ENCODE results near the gene SIPA1L3.

The SIPA1L3 gene

DNA sequence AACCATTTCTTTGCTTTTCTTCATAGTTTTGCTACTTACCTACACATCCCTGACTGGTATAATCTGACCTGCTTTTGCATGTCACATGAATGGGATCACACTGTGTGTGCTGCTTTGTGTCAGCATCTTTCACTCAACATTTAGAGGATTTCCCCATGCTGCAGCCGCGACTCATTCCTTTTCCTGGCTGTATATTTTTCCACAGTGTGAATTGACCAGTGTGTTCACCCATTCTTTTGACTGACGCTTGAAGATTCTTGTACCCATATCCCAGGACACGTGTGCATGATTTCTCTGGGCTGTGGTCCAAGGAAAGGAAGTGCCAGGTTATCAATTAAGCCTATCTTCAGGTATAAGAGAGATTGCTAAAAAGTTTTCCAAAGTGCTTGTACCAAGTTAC is 198.6 kb downstream of the SIPA1L3 start:
- Mint-ChIP-seq H3K4me1 (peaks cover 7 to 10% of the 10 kb centered on the region in 2 donors), H3K9me3 (no peaks in the 10 kb centered on the region), H3K4me3 (no peak overlapping the region), H3K36me3 (peaks cover 45 to 73% of the 10 kb centered on the region in 2 donors), H3K27ac (no peak overlapping the region), H3K27me3 (no peaks in the 10 kb centered on the region)
- no peak for DNase-seq
- no peak for ATAC-seq (replicated peaks)

DNA sequence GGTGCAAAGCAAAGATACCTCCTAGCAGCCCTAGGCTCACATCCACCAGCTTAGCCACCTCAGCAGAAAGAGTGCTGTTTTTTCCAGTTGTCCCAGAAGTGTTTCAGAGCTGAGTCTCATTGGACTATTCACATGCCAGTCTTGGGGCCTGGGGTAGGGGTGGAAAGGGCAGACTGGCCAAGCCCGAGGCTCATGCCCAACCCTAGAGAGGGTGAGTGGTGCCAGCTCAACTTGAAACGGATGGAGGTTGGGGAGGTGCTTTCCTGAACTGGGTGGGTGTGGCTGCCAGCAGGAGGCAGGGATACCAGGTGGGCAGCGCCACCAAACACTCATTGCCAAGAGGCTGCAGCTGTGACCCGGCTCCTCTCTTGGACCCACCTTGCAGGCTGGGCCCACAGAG is 200.1 kb downstream of the SIPA1L3 start:
- Mint-ChIP-seq H3K9me3 (no peaks in the 10 kb centered on the region), H3K27me3 (no peaks in the 10 kb centered on the region), H3K4me3 (no peak overlapping the region), H3K4me1 (peaks cover 7 to 10% of the 10 kb centered on the region in 2 donors), H3K27ac (peak overlapping the region; percentile 86), H3K36me3 (peaks cover 42 to 73% of the 10 kb centered on the region in 2 donors)
- ATAC-seq (replicated peaks) (peak in 1 of 2 donors; percentile 55), DNase-seq (no peak)

DNA sequence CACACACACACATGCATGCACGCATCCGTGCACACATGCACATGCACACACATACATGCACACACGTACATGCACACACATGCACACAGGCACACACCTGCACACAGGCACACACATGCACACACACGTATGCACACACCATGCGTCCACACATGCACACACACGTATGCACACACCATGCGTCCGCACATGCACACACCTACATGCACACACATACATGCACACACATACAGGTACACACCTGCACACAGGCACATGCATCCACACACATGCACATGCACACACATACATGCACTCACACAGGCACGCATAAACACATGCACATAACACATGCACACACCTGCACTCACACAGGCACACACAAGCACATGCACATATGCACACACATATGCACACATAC is 204.9 kb downstream of the SIPA1L3 start:
- no peak overlapping the region for H3K27ac Mint-ChIP-seq
- no peak overlapping the region for H3K4me3 Mint-ChIP-seq
- ATAC-seq (replicated peaks) (no peak), DNase-seq (no peak)
- H3K9me3 Mint-ChIP-seq = no peaks in the 10 kb centered on the region
- H3K27me3 Mint-ChIP-seq = no peaks in the 10 kb centered on the region
- H3K4me1 Mint-ChIP-seq = peaks cover 14 to 16% of the 10 kb centered on the region in 2 donors
- H3K36me3 Mint-ChIP-seq = peaks cover 32 to 75% of the 10 kb centered on the region in 2 donors

DNA sequence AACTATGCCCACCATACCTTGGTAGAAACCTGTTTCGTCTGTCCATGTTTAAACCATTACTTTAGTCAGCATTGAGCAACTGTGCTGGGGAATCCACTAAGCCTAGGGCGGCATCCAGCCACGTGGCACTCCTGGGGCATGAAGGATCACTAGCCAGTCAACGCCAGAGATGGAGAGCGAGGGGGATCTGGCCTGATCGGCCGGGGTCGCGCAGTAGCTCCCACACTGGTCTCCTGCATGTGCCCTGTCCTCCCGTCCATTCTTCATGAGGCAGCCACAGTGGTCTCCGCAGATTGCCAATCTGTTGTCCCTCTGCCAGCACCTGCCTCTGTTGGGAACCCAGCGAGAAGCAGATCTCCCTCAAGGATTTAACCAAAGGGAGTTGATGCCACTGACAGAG is 207.6 kb downstream of the SIPA1L3 start:
- H3K27me3 Mint-ChIP-seq = no peaks in the 10 kb centered on the region
- H3K4me1 Mint-ChIP-seq = peaks cover 11 to 22% of the 10 kb centered on the region in 2 donors
- ATAC-seq (replicated peaks) = no peak
- no peak overlapping the region for H3K4me3 Mint-ChIP-seq
- H3K36me3 Mint-ChIP-seq = peaks cover 35 to 75% of the 10 kb centered on the region in 2 donors
- DNase-seq = no peak
- H3K9me3 Mint-ChIP-seq = peaks cover 0 to 1% of the 10 kb centered on the region in 2 donors
- peak overlapping the region; percentile 82 for H3K27ac Mint-ChIP-seq

DNA sequence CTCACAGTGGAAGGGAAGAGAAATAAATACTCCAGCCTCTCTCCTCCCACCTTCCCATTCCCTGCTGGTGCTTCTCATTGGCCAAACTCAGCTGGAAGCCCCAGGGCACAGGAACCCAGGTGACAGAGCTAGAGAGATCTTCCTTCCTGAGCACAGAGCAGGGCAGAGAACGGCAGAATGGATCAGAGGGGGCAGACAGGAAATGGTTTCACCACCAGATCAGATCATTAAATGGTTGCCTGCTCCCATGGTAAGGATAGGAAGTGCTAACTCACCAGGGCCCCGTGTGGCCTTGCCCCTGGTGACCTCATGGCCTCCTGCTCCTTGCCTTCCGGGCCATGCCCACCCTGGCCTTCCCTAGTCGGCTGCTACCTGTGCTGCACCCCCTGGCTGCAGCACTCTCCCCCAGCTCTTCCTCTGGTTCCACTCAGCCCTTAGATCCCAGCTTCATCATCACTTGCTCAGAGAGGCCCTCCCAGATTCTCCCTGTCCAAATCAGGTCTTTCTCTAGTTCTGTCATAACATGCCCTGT is 208.3 kb downstream of the SIPA1L3 start:
- no peak for DNase-seq
- Mint-ChIP-seq H3K27me3 (no peaks in the 10 kb centered on the region), H3K27ac (peak overlapping the region; percentile 82), H3K4me1 (peaks cover 11 to 22% of the 10 kb centered on the region in 2 donors), H3K4me3 (no peak overlapping the region), H3K36me3 (peaks cover 38 to 77% of the 10 kb centered on the region in 2 donors), H3K9me3 (peaks cover 0 to 1% of the 10 kb centered on the region in 2 donors)
- no peak for ATAC-seq (replicated peaks)

DNA sequence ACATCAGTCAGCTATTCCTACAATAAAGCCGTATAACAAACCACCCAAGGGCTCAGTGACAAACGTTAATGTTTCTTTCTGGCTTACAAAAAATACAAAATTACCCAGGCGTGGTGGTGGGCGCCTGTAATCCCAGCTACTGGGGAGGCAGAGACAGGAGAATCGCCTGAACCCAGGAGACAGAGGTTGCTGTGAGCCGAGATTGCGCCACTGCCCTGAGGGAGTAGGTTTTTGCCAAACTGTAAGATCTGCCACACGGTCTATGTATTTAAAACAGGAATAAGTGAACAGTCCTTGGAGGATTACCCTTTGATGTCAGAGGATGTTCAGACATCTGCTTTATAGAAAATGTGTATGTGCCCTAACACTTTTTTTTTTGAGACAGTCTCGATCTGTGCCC is 211.2 kb downstream of the SIPA1L3 start:
- H3K36me3 Mint-ChIP-seq = peaks cover 43 to 69% of the 10 kb centered on the region in 2 donors

DNA sequence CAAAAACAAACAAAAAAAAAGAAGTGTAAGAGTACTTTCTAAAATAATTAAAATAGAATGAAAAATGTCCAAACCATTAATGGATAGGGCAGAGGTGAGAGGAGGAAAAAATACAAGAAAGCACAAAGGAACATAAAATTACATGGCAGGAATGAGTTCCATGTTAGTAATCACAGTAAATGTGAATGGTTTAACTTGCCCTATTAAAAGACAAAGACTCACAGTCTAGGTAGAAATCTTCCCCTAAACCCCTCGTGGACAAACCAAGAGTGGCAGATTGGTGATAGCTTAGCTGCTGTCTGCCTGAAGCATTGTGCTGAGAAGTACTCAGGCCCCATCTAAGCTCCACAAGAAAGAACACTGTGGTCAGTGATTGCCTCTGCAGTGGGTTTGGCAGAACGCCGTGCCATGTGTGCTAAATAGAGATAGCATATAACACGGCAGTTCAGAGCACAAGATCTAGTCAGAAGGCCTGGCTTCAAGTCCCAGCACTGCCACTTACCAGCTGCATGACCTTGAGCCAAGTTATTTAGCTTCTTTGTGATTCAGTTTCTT is 213.5 kb downstream of the SIPA1L3 start:
- Mint-ChIP-seq H3K4me1 (peaks cover 2 to 9% of the 10 kb centered on the region in 2 donors), H3K9me3 (peaks cover 0 to 7% of the 10 kb centered on the region in 2 donors), H3K4me3 (no peak overlapping the region), H3K27me3 (no peaks in the 10 kb centered on the region), H3K27ac (peak overlapping the region; percentile 82), H3K36me3 (peaks cover 46 to 61% of the 10 kb centered on the region in 2 donors)
- ATAC-seq (replicated peaks) (no peak), DNase-seq (no peak)

More for the DNA sequence above, 211.2 kb downstream of the SIPA1L3 start:
- ATAC-seq (replicated peaks) (no peak), DNase-seq (no peak)
- Mint-ChIP-seq H3K4me3 (no peak overlapping the region), H3K27me3 (no peaks in the 10 kb centered on the region), H3K27ac (peak overlapping the region; percentile 60), H3K4me1 (peaks cover 11 to 22% of the 10 kb centered on the region in 2 donors), H3K9me3 (peaks cover 0 to 7% of the 10 kb centered on the region in 2 donors)

DNA sequence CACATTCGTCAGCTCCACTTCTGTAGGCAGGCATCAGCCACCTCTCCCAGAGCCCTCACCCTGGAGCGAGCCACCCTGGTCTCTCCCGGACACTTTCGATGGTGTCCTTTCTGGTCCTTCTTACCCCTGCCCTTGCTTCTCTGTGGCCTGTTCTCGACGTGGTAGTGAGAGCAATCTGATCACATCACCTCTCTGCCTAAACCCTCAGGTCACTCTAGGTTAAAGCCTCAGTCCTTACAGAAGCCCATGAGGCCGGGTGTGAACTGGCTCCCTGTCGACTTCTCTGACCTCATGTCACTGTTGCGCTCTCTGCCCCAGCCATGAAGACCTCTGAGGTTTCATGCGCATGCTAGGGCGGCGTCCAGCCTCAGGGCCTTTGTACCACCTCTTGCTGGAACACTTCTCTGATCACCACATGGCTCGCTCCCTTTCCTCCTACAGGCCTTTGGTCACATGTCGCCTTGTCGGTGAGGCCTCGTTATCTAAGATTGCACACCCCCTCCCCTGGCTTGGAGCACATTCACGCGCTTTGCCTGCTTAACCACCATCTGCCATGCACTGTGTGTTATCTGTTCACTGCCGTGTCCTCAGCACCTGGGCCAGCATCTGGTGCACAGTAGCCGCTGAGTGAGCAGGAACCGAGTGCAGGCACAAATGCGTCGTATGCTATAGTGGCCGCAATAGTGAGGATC is 215.5 kb downstream of the SIPA1L3 start:
- Mint-ChIP-seq H3K9me3 (peaks cover 0 to 7% of the 10 kb centered on the region in 2 donors), H3K4me3 (no peak overlapping the region), H3K27me3 (no peaks in the 10 kb centered on the region), H3K4me1 (peaks cover 0 to 2% of the 10 kb centered on the region in 2 donors), H3K27ac (no peak overlapping the region), H3K36me3 (peaks cover 46 to 57% of the 10 kb centered on the region in 2 donors)
- ATAC-seq (replicated peaks) (no peak), DNase-seq (no peak)

DNA sequence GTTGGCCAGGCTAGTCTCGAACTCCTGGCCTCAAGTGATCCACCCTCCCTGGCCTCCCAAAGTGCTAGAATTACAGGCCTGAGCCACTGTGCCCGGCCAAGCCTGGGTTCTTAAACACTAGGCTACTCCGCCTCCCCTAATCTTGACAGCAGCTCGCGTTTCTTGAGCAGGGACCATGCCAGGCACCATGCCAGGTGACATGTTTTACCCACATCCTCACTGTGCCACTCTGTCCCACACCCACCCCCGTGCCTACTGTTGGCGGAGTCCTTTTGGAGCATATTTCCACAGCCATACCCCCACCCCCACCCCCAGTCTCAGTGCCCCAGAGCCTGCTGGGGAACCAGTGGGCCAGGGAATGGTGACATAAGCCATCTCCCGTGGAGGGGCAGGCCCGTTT is 218.2 kb downstream of the SIPA1L3 start:
- Mint-ChIP-seq H3K4me1 (no peaks in the 10 kb centered on the region), H3K9me3 (peaks cover 0 to 5% of the 10 kb centered on the region in 2 donors), H3K27me3 (no peaks in the 10 kb centered on the region), H3K36me3 (peaks cover 31 to 46% of the 10 kb centered on the region in 2 donors), H3K27ac (peak overlapping the region; percentile 31), H3K4me3 (no peak overlapping the region)
- ATAC-seq (replicated peaks) = no peak
- DNase-seq = no peak

DNA sequence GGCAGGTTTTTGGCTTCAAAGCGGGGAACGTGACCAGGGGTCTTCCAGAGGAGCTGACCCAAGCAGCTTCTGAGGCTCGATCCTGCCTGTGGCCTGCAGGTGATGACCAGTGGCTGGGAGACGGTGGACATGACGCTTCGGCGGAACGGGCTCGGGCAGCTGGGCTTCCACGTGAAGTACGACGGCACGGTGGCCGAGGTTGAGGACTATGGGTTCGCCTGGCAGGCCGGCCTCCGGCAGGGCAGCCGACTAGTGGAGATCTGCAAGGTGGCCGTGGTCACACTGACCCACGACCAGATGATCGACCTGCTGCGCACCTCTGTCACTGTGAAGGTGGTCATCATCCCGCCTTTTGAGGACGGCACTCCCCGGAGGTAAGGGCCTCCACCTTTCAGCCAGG is 223.4 kb downstream of the SIPA1L3 start:
- Mint-ChIP-seq H3K9me3 (no peaks in the 10 kb centered on the region), H3K27ac (no peak overlapping the region), H3K4me1 (peaks cover 3 to 5% of the 10 kb centered on the region in 2 donors)

DNA sequence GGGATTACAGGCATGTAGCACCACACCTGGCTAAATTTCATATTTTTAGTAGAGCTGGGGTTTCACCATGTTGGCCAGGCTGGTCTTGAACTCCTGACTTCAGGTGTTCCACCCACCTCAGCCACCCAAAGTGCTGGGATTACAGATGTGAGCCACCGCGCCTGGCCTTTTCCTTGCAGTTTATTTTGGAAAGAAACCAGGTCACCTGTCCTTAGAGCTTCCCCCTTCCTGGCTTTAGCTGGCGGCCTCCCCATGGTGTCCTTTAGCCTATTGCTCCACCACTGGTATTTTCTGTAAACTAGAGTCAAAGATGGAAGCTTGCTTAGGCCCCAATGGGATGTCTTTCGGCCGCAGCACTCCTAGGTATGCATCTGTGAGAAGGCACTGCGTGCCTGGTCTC is 225.8 kb downstream of the SIPA1L3 start:
- no peaks in the 10 kb centered on the region for H3K27me3 Mint-ChIP-seq
- H3K9me3 Mint-ChIP-seq = no peaks in the 10 kb centered on the region
- H3K4me1 Mint-ChIP-seq = peaks cover 3 to 7% of the 10 kb centered on the region in 2 donors
- ATAC-seq (replicated peaks) (no peak), DNase-seq (no peak)
- no peak overlapping the region for H3K4me3 Mint-ChIP-seq
- peaks cover 32 to 44% of the 10 kb centered on the region in 2 donors for H3K36me3 Mint-ChIP-seq
- H3K27ac Mint-ChIP-seq = no peak overlapping the region

More for the DNA sequence above, 223.4 kb downstream of the SIPA1L3 start:
- Mint-ChIP-seq H3K4me3 (no peak overlapping the region), H3K27me3 (no peaks in the 10 kb centered on the region), H3K36me3 (peaks cover 33 to 52% of the 10 kb centered on the region in 2 donors)
- DNase-seq = no peak
- no peak for ATAC-seq (replicated peaks)

DNA sequence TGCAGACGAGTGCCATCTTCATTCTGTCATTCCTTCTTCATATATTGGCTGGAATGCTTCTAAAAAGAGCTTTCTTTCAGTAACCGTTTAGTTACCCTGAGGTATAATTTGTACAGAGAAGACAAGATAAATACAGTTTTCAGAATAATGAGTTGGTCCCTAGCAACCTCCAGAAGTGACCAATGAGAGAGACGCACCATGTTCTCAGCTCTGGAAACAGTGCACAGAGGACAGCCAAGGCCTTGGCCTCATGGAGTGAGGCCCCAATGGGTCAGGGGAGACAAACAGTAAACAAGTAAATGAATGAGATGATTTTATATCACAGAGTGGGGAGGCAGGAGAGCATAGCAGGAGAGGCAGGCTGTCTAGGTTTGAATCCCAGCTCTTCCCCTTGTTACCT is 226.3 kb downstream of the SIPA1L3 start:
- ATAC-seq (replicated peaks) = no peak
- Mint-ChIP-seq H3K36me3 (peaks cover 34 to 44% of the 10 kb centered on the region in 2 donors), H3K4me1 (peaks cover 3 to 7% of the 10 kb centered on the region in 2 donors), H3K9me3 (no peaks in the 10 kb centered on the region), H3K27me3 (no peaks in the 10 kb centered on the region), H3K27ac (peak overlapping the region; percentile 49), H3K4me3 (no peak overlapping the region)
- DNase-seq = no peak

DNA sequence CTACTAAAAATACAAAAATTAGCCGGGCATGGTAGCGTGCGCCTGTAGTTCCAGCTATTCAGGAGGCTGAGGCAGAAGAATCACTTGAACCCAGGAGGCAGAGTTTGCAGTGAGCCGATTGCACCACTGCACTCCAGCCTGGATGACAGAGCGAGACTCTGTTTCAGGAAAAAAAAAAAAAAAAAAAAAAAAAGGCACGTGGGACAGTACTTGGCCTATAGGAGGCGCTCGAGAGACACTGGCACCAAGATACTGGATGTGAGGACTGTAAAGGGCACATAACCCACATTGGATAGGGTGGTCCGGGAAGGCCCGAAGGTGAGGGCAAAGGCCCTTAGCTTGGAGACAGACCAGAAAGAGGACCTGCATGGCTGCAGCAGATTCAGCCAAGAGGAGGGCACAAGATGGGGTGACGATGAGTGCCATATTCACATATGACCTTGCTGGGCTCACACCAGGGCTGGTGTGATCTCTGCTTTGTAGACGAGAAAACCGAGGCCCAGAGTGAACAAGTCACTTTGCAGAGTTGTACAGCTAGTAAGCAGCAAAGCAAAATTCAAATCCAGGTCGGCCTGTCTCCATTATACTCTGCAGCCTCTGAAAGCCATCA is 227.6 kb downstream of the SIPA1L3 start:
- Mint-ChIP-seq H3K27me3 (no peaks in the 10 kb centered on the region), H3K36me3 (peaks cover 39 to 47% of the 10 kb centered on the region in 2 donors), H3K9me3 (no peaks in the 10 kb centered on the region), H3K4me3 (no peak overlapping the region), H3K27ac (no peak overlapping the region), H3K4me1 (peaks cover 3 to 7% of the 10 kb centered on the region in 2 donors)
- peak; percentile 27 to 57 for ATAC-seq (replicated peaks)
- no peak for DNase-seq

DNA sequence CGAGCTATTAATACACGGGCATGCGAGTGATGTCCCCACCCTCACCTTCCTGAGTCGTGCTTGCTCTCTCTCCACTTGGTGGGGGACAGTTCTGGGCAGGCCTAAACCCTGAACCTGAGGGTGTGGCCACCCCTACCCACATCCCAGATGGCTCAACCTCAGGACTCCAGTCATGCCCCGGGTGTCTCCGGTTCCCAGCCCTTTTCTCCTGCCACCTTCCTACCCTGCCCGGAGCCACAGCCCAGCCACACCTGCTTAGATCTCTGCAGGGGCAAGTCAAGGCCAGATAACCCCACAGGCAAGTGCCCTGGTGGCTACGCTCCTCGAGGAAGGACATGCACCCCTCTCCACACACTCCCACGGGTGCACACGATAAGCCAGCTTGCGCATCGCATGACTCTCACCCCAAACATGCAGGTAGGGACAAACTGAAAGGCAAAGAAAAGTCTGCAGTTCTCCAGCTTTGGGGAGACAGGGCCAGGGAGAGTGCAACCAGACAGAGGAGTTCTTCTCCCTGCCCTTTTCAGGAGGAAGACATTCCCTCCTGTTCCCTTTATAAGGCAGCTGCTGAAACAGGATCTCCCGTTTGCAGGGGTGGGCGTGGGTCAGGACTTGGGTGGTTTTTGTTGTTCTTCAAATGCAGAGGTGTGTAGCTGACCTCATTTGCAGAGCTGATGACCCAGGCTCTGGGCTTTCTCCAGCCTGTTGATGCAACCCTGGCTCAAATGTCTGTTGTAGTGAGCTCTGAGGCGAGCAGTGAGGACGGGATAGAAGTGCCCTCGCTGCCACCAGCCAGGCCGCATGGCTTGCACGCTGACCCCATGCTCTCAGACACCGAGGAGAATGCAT is 228.4 kb downstream of the SIPA1L3 start:
- DNase-seq (no peak), ATAC-seq (replicated peaks) (no peak)
- H3K27me3 Mint-ChIP-seq = no peaks in the 10 kb centered on the region
- H3K4me3 Mint-ChIP-seq = no peak overlapping the region
- H3K4me1 Mint-ChIP-seq = peaks cover 3 to 7% of the 10 kb centered on the region in 2 donors
- H3K9me3 Mint-ChIP-seq = no peaks in the 10 kb centered on the region
- peaks cover 43 to 51% of the 10 kb centered on the region in 2 donors for H3K36me3 Mint-ChIP-seq
- peak overlapping the region; percentile 4 for H3K27ac Mint-ChIP-seq

Data from stimulated activated naive B cell treated with anti-CD40 and anti-IgM and Interleukin-4, amounts not matched to agents 10 μg/mL and 1 μg/mL and 100 μg/mL, for 72 hours (primary cell).